Activated CD8-positive, alpha-beta memory T cell treated with anti-CD3 and anti-CD28 coated beads, Interleukin-2, amount 50 U/mL, for 4 hours (primary cell): Measurements from ENCODE around the gene HOXB8.
A peak's percentile ranks its signal among the peaks of the same experiment; 100 is the strongest.

Experiments used
- DNase-seq: peaks from one replicate; pipeline ENCODE4 v3.0.0-alpha.2; 2020

Gene HOXB8

DNA sequence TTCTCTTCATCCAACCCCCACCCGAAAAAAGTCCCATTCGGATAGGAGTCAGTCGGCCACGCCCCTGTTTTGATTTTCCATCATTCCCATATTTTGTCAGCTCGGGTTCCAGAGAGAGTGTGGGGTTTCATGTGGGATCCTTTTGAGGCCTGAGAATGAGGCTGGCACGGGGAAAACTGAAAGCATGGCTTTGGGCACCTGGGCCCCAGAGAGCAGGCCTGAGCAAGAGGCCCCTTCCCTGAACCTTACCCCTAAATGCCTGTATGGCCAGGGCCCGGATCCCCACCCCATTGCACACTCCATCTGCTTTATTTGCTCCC lies 32.4 kb downstream of the HOXB8 start:
- DNase-seq: no peak

GRCh38 chr17:48579760-48580554 lies 35.1 kb downstream of the HOXB8 start:
- no peak for DNase-seq

- no peak for DNase-seq
Observed at GRCh38 chr17:48579471-48579759, 35.7 kb downstream of the HOXB8 start.

DNA sequence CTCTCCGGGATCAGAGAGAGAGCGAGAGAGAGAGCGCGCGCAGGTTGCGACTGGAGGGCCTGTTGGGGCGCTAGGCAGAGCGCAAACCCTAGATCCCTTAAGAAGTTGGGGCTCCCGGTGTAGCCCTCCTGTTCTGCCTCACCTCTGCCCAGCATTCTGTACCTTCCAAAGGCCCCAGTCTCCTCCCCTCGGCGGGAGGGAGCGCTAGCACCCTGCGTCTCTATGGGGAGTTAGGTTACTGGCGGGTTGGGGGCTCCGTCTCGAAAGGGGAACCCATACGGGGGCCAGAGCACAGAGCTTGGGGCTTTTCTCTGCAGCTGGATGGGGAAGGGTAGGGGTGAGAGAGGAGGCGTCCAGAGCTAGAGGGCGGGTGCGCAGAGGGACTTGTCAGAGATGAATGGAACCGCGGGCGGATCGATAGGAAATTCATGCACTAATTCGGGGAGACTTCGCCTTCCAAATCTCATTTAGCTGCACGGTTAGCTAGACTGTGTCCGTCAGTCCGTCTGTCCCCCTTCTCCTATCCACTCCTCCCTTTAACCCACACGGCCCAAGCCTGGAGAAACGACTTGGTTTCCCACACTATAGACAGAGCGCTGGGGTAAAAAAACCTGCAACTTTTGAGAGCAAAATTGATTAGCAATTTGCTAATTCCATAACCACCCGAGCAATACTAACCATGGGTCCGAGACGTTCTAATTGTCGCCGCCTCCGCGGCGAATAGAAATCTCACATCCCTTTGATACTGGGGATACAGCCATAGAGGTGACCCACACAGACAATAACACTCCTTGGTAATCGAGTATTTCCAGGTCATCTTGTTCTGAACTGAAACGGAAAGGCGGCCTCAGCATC lies 36.2 kb downstream of the HOXB8 start:
- DNase-seq: no peak

- DNase-seq: peak; percentile 62
Observed at GRCh38 chr17:48577946-48578615, 37.0 kb downstream of the HOXB8 start, which contains the start of gene HOXB4. Gene HOXB4 (minus strand): TSS chr17:48578350. CDS start chr17:48578319, 31 bp downstream.

- no peak for DNase-seq
Observed at GRCh38 chr17:48577330-48577945, 37.7 kb downstream of the HOXB8 start.

DNA sequence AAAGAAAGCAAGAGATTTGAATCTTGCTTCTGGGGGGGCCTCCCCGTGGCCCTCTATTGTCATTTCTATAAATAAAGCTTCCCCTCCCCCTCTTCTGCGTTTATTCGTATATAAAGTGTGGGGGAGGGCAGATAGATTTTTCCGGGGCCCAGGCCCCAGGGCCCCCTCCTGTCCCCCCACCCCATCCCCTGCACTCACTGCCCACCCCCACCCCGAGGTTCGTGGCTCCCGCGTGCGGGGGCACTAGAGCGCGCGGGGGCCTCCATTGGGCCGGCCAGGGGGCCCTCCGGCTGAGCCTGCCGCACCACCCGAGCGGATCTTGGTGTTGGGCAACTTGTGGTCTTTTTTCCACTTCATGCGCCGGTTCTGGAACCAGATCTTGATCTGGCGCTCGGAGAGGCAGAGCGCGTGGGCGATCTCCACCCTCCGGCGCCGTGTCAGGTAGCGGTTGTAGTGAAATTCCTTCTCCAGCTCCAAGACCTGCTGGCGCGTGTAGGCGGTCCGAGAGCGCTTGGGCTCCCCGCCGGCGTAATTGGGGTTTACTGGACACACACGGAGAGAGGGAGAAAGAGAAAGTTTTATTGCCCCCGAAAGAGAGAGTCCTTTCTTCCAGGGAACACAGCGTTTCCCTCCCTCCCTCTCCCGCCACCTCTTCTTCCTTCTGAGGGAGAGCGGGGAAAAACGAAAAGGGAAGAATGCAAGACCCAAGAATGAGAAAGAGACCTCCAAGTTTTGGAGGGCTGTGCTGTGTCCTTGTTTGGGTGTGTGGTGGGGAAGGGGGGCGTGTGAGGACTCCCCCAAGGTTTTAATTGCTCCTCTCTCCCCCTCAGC lies 38.4 kb downstream of the HOXB8 start:
- DNase-seq: no peak

DNA sequence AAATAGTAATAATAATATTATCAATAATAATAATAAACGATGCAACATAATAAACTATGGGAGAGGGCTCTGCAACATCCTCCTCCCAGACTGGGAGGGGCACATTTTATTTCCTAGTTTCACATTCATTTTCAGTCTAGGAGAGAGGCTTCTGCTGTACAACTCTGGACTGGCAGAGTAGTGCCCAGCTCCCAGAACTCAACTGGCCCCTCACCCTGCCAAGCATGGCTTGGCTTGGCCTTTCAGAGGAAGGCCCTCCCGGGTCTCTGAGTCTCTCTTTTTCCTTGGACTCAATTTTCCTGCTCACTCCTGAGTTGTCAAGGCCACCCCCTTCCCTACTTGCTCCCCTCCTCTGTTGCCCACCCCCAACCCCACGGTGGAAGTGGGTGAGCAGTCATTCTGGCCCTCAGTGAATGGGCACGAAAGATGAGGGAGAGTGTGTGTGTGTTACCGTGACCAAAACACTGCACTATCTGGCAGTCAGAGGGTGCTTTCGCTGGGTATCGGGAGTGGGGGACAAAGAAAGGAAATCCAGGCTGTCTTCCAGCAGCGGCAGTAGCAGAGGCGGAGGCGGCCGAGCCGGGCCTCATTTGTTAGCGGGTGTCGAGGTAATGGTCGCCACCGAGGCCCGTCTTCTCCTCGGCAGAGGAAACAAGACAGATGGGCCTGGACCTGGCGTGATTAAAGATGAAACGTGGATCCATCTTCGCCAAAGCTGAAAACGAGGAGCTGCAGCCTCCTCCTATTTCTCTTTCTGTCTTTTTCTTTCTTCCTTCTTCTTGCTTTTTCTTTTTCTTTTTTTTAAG lies 39.2 kb downstream of the HOXB8 start:
- no peak for DNase-seq

DNA sequence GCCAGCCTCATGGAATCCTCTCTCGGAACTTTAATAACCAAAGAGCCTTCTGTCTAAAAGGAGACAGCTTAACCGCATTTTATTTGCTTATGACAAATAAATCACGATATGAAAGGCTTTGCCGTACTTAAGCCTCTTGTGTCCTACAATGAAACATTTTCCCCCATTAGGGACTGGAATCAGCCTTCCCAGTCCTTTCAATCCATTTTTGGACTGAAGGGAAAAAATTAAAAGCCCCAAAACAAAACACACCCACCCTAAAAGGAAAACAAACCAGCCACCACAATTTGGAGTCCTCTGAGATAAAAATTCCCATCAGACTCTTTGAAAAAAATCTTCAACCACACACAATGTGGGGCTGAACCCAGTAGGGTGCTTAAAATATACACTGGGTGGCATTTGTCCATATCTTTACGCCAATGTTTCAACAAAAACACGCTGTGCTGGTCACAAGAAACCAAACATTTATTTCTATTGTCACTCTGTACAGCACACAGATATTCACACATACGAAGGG lies 40.0 kb downstream of the HOXB8 start:
- DNase-seq: no peak

DNA sequence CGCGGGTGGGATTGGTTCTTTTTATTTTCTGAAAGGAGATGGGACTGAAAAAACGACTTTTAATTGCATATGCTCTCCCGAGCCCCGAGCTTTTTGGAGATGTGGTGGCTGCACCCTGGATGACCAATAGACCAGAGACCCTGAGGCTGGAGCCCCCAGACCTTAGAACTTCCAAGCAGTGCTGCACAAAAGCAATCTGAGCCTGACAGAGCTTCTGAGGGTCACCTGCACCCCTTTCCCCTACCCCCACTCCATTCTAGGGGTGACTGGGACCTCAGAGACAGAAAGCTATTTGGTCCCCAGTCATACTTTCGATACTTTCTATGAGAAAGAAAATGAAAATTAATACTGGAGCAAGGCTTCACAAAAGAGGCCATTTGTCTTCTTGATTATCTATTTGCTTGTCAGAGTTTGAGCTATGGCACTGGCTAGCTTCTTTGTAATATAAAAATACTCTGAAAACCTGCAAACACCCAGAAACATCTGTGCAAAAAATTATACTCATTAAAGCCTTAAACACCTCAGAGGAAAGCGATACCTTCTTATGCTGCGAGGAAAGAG lies 40.5 kb downstream of the HOXB8 start:
- no peak for DNase-seq

DNA sequence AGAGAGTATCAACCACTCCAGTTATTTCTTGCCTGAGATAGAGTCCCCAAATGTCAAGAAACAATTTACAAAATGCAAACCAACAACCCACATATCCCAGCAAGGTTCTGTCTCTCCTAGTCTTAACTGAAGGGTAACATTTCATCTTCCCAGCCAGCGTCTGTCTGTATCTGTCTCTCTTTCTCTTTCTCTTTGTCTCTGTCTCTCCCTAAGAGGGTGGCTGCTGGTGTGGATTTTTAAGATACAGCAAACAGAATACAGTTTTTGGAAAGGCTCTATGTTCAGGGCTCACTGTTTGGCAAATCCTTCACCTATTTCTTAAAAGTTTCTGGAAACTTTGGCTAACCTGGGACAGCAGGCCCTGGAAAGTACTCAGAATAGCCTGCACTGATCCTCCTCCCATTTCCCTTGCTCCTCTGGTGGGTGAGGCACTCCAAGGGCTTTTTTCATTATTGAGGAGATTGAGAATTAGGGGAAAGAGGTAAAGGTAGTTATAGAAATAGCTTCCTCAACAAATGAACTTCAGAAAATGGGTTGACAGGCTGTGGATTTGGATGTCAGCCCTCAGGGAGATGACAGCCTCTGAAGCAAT lies 43.2 kb downstream of the HOXB8 start:
- DNase-seq: no peak

DNA sequence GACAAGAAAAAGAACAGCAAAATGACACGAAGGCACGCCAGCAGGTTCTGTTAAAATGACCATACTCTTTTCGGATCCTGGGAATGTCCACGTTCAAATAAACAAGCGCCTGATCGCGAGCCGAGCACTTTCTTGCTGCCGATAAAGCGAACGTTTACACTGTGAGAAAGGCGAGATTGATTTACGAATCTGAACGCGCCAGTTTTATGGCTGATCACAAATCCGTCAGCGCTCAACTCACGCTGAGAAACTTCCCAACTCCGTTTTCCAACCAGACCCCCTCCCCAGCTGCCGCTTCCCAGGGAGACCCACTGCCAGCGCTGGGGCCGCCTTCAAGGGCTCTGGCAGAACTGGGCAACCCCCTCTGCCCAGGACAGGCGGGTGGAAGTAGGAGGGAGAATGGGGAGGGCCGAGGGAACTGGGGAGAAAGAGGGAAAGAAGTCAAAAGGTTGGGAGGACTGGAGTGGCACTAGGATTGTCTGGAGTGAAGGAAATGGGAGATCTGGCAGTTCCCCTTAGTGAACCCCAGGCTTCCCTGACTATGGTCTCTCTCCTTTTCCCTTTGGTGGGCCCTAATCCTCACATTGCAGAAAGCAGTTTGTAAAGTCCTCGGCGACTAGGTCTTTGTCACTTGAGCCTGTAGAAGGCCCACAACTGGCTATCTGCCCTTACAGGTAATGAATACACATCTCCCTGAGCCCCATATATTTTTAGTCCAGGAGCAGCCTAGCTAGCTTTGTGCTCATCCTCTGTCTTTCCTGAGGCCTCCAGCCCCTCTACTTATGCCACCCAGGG lies 43.9 kb downstream of the HOXB8 start:
- DNase-seq: no peak

- no peak for DNase-seq
Observed at GRCh38 chr17:48570325-48571023, 44.6 kb downstream of the HOXB8 start.

GRCh38 chr17:48569674-48570324 lies 45.3 kb downstream of the HOXB8 start:
- DNase-seq: no peak

DNA sequence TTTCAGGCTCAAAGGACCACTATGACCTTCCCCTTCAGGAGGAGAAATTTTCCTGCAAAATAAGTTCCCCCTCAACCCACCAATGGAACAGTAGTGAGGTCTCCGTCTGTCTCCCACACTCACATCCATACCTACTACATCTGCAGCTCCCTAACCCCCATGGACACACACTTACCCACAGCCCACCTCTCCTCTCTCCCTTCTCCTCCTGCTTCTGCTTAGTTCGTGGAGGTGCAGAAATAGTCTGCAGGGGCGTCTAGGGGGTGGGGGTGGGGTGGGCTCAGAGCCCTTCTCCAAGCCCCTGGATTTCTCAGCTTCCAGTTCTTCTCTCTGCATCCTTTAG lies 45.9 kb downstream of the HOXB8 start:
- DNase-seq: no peak

DNA sequence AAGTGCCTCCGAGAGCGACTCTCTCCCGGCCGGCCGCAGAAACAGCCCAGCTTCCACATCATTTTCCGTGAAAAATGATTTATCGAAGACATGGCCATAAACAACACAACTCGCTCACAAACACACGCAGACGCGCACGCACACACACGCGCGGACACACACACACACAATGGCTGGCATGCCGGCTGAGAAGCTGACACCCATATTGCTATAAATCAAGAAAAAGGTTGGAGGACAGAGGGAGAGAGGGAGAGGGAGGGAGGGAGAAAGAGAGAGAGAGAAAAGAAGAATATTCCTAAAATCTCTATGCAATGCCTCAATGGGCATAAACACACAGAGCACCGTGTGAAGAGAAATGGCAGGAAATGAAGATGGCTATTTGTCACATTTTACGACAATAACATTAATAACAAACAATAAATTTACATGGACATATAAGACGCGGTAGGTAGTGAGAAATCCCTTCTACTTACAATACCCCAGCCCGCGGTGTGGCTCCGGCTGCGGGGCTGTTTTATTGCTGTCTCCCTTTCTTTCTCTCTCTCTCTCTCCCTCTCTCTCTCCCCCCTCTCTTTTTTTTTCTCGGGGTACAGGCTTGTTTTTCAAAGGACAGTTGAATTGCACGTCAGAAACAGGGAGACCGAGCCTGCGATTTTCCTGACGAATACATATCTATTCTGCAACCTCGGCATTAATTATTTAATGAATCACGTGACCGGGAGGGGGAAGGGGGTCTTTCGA lies 46.4 kb downstream of the HOXB8 start:
- no peak for DNase-seq

- no peak for DNase-seq
Observed at GRCh38 chr17:48567646-48568354, 47.3 kb downstream of the HOXB8 start.
